HCT116 (cell line): ENCODE results near the gene C2orf92. TPM values are rescaled to one million over a fixed set of nuclear protein-coding genes. Genes with fewer than 3 reads are reported as not detected.

ENCODE experiments used
- ATAC-seq: fragments of 200-7000 bp; cut with Tn5 transposase; 2 replicates; pipeline ENCODE4 v1.9.1; 2020; ENCODE audit warnings: mild to moderate bottlenecking, moderate library complexity
- BruUV-seq: library from RNA; stranded (reverse); fragments of 400-500 nt; replicated peaks from 2 replicates; lab custom pipeline; 2021; lab: Mats Ljungman, UMichigan
- CTCF ChIA-PET: fragments of 300-600 bp; sonication (Branson Sonifier 250); formaldehyde crosslinking; loops from one replicate; lab custom pipeline; 2021; ENCODE audit warnings: antibody characterized with exemption; lab: Charles Lee
- POLR2A ChIA-PET: fragments of 300-600, 350-600 bp; sonication (Branson Sonifier 250); formaldehyde crosslinking; loops from one replicate; lab custom pipeline; 2021; ENCODE audit warnings: antibody characterized with exemption; lab: Charles Lee
- RAD21 ChIA-PET, 2 experiments: fragments of 300-600 bp; sonication (Branson Sonifier 250); formaldehyde crosslinking; loops; one replicate each; lab custom pipeline; 2023; ENCODE audit warnings: low total read pairs in 2 of 2; ENCODE audit not compliant: uncharacterized antibody in 2 of 2, unreplicated experiment in 2 of 2, low non-redundant PET in 1 of 2; lab: Charles Lee
- DNase-seq: peaks from one replicate; pipeline ENCODE4 v3.0.0-alpha.2; 2010; ENCODE audit warnings: low read depth, low spot score
- H2AFZ ChIP-seq: fragments of 200-600 bp; shearing (Covaris generic), sonication (generic); 2 replicates; pipeline ENCODE4 v1.6.1; 2017; ENCODE audit warnings: low read depth, mixed run types, mixed read lengths, antibody characterized with exemption, low read length; ENCODE audit not compliant: poor library complexity, severe bottlenecking
- H3K27ac ChIP-seq: 2 replicates; pipeline ENCODE4 v1.5.1; 2012; ENCODE audit warnings: low read depth, low read length
- H3K27me3 ChIP-seq: fragments of 200-600 bp; sonication (generic); 2 replicates; pipeline ENCODE4 v1.6.1; 2016; ENCODE audit warnings: mixed run types, low read length, mixed read lengths; ENCODE audit not compliant: insufficient read depth
- H3K36me3 ChIP-seq, 2 experiments: fragments of 200-500 bp in 1 of 2; fragments of 200-600 bp in 1 of 2; sonication (Bioruptor generic) in 1 of 2; sonication (generic) in 1 of 2; 2 replicates each; pipeline versions ENCODE4 v1.5.1 to v1.6.1; 2014 to 2016; ENCODE audit warnings: low read length in 2 of 2, inconsistent platforms in 1 of 2, mixed read lengths in 1 of 2, mixed run types in 1 of 2; ENCODE audit not compliant: insufficient read depth in 2 of 2, control insufficient read depth in 1 of 2
- H3K4me1 ChIP-seq, 2 experiments: fragments of 200-600 bp in 1 of 2; sonication (generic) in 1 of 2; 2 replicates each; pipeline versions ENCODE4 v1.5.1 to v1.6.1; 2012 to 2017; ENCODE audit warnings: low read length in 2 of 2, inconsistent platforms in 1 of 2, mild to moderate bottlenecking in 1 of 2, mixed read lengths in 1 of 2, mixed run types in 1 of 2, moderate library complexity in 1 of 2; ENCODE audit not compliant: insufficient read depth in 2 of 2, control insufficient read depth in 1 of 2
- H3K4me2 ChIP-seq: fragments of 200-600 bp; sonication (generic); 2 replicates; pipeline ENCODE4 v1.6.1; 2017; ENCODE audit warnings: mixed run types, low read length, mixed read lengths
- H3K4me3 ChIP-seq, 2 experiments: fragments of 200-600 bp in 1 of 2; sonication (generic) in 1 of 2; replicated peaks in 1 of 2; 2 replicates each; pipeline ENCODE4 v1.5.1; 2011 to 2016; ENCODE audit warnings: low read length in 2 of 2, control low read depth in 1 of 2, low read depth in 1 of 2, mild to moderate bottlenecking in 1 of 2, mixed read lengths in 1 of 2, mixed run types in 1 of 2
- H3K79me2 ChIP-seq: fragments of 200-600 bp; sonication (generic); 2 replicates; pipeline ENCODE4 v1.6.1; 2017; ENCODE audit warnings: mild to moderate bottlenecking, mixed run types, low read length, moderate library complexity, mixed read lengths; ENCODE audit not compliant: insufficient read depth
- H3K9ac ChIP-seq: fragments of 200-600 bp; sonication (generic); 2 replicates; pipeline ENCODE4 v1.6.1; 2016; ENCODE audit warnings: low read length, mixed read lengths
- H3K9me2 ChIP-seq: fragments of 200-600 bp; sonication (generic), shearing (Covaris generic); 2 replicates; pipeline ENCODE4 v1.6.1; 2017; ENCODE audit warnings: mixed run types, mild to moderate bottlenecking, moderate library complexity; ENCODE audit not compliant: insufficient read depth
- H3K9me3 ChIP-seq, 2 experiments: fragments of 200-500 bp in 1 of 2; fragments of 200-600 bp in 1 of 2; sonication (Bioruptor generic) in 1 of 2; sonication (generic) in 1 of 2; 2 replicates each; pipeline ENCODE4 v1.6.1; 2014 to 2017; ENCODE audit warnings: low read length in 2 of 2, mixed read lengths in 2 of 2, inconsistent platforms in 1 of 2, low read depth in 1 of 2, mild to moderate bottlenecking in 1 of 2, mixed run types in 1 of 2, moderate library complexity in 1 of 2; ENCODE audit not compliant: control insufficient read depth in 1 of 2, insufficient read depth in 1 of 2
- H4K20me1 ChIP-seq: fragments of 200-600 bp; sonication (generic), shearing (Covaris generic); 2 replicates; pipeline ENCODE4 v1.6.1; 2017; ENCODE audit warnings: mixed run types, mild to moderate bottlenecking, moderate library complexity; ENCODE audit not compliant: insufficient read depth
- CEBPB ChIP-seq: IDR thresholded peaks from 2 replicates; pipeline ENCODE4 v1.6.1; 2012; ENCODE audit warnings: low read depth
- EZH2 ChIP-seq: fragments of 200-600 bp; sonication (generic); IDR thresholded peaks from 2 replicates; pipeline ENCODE4 v1.6.1; 2017; ENCODE audit warnings: antibody characterized with exemption, mixed run types
- EZH2phosphoT487 ChIP-seq: fragments of 200-600 bp; IDR thresholded peaks from 2 replicates; pipeline ENCODE4 v1.6.1; 2018; ENCODE audit warnings: antibody characterized with exemption, borderline replicate concordance
- FOSL1 ChIP-seq: IDR thresholded peaks from 2 replicates; pipeline ENCODE4 v1.6.1; 2012; ENCODE audit warnings: low read depth
- POLR2AphosphoS5 ChIP-seq: IDR thresholded peaks from 2 replicates; pipeline ENCODE4 v1.6.1; 2011; ENCODE audit warnings: mild to moderate bottlenecking, low read depth, low read length, moderate library complexity
- RAD21 ChIP-seq: IDR thresholded peaks from 2 replicates; pipeline ENCODE4 v1.6.1; 2012; ENCODE audit warnings: low read depth, mild to moderate bottlenecking
- SP1 ChIP-seq: IDR thresholded peaks from 2 replicates; pipeline ENCODE4 v1.6.1; 2012; ENCODE audit warnings: low read depth
- SRF ChIP-seq: IDR thresholded peaks from 2 replicates; pipeline ENCODE4 v1.6.1; 2012; ENCODE audit warnings: low read depth
- ZFX ChIP-seq: fragments of 450-650 bp; IDR thresholded peaks from 2 replicates; pipeline ENCODE4 v1.6.1; 2017
- intact Hi-C: fragments of 100-400 bp; cut with micrococcal nuclease; formaldehyde crosslinking; loops from 2 replicates; pipeline ENCODE4 v1.10.0; 2022
- total RNA-seq: library from RNA; stranded (reverse); gene quantifications from one replicate; pipeline ENCODE4 v1.2.1, GENCODE V29; 2021; ENCODE audit not compliant: unreplicated experiment
- TF ChIP-seq, protein P1 (sequence below), 3 experiments: fragments of 200-600 bp in 1 of 3; sonication (generic) in 1 of 3; IDR thresholded peaks in 2 of 3; conservative IDR thresholded peaks in 1 of 3; 2 replicates each; pipeline ENCODE4 v1.5.1; 2012 to 2017; ENCODE audit warnings: low read depth in 2 of 3, low read length in 2 of 3, antibody characterized with exemption in 1 of 3, borderline replicate concordance in 1 of 3, control low read depth in 1 of 3, mild to moderate bottlenecking in 1 of 3, mixed read lengths in 1 of 3, mixed run types in 1 of 3, moderate library complexity in 1 of 3; ENCODE audit not compliant: insufficient read depth in 1 of 3

The C2orf92 gene
- total RNA-seq, 1 experiment from 2014 or later = 3.0 TPM

DNA sequence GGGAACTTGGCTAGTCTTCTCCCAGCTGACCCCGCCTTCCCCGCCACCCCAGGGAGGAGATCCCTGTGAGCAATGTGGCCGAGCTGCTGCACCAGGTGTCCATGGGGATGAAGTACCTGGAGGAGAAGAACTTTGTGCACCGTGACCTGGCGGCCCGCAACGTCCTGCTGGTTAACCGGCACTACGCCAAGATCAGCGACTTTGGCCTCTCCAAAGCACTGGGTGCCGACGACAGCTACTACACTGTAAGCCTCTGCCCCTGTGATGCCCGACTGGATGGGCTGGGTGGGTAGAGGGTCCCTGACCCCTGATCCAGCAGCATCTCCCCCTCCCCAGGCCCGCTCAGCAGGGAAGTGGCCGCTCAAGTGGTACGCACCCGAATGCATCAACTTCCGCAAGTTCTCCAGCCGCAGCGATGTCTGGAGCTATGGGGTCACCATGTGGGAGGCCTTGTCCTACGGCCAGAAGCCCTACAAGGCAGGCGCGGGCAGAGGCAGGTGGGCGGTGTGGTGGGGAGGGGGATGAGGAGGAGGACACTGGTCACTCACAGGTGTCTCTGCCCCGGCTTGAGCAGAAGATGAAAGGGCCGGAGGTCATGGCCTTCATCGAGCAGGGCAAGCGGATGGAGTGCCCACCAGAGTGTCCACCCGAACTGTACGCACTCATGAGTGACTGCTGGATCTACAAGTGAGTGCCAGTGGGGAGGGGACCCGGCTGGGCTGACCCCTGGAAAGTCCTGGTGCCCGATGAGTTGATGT is 68.1 kb downstream of the C2orf92 start:
- H3K27ac ChIP-seq = no peak overlapping the region
- H3K4me1 ChIP-seq = peaks cover 0 to 14% of the 10 kb centered on the region in 2 experiments; a peak in 2 of 4 replicates
- no peak overlapping the region for H3K4me2 ChIP-seq
- CTCF ChIA-PET = no interaction called here
- H3K36me3 ChIP-seq = no peaks in the 10 kb centered on the region
- no peak overlapping the region for H2AFZ ChIP-seq
- ATAC-seq = no peak
- H4K20me1 ChIP-seq = no peaks in the 10 kb centered on the region
- no peaks in the 10 kb centered on the region for H3K9me3 ChIP-seq
- no TSS peak for BruUV-seq
- no peak overlapping the region for H3K9ac ChIP-seq
- H3K4me3 ChIP-seq = no peak overlapping the region
- H3K9me2 ChIP-seq = no peaks in the 10 kb centered on the region
- TF ChIP-seq SRF (no peak), RAD21 (no peak), EZH2phosphoT487 (no peak), ZFX (no peak), FOSL1 (no peak), CEBPB (no peak), EZH2 (no peak), POLR2AphosphoS5 (no peak), SP1 (no peak)
- TF ChIP-seq, protein P1, sequence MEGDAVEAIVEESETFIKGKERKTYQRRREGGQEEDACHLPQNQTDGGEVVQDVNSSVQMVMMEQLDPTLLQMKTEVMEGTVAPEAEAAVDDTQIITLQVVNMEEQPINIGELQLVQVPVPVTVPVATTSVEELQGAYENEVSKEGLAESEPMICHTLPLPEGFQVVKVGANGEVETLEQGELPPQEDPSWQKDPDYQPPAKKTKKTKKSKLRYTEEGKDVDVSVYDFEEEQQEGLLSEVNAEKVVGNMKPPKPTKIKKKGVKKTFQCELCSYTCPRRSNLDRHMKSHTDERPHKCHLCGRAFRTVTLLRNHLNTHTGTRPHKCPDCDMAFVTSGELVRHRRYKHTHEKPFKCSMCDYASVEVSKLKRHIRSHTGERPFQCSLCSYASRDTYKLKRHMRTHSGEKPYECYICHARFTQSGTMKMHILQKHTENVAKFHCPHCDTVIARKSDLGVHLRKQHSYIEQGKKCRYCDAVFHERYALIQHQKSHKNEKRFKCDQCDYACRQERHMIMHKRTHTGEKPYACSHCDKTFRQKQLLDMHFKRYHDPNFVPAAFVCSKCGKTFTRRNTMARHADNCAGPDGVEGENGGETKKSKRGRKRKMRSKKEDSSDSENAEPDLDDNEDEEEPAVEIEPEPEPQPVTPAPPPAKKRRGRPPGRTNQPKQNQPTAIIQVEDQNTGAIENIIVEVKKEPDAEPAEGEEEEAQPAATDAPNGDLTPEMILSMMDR (IDR thresholded peaks at IDR 0.05 in 2 of 3, conservative IDR thresholded peaks at IDR 0.05 in 1 of 3; ENCODE audit: borderline replicate concordance in 1 of 3, insufficient read depth in 1 of 3, low read depth in 2 of 3, low read length in 2 of 3) = no peak
- TF ChIP-seq, all 23 proteins: peak for 0
- Histone ChIP-seq H3K27me3 (no peaks in the 10 kb centered on the region), H3K79me2 (no peaks in the 10 kb centered on the region)
- DNase-seq = no peak
- intact Hi-C loops = no loop called here
- POLR2A ChIA-PET = no interaction called here
- RAD21 ChIA-PET = no interaction called here
